GM23338 (cell line): ENCODE measurements around the gene SEPTIN7. TPM values are rescaled to one million over a fixed set of nuclear protein-coding genes. Genes with fewer than 3 reads are reported as not detected.

ENCODE experiments used
- ATAC-seq: fragments of 200-7000 bp; cut with Tn5 transposase; 3 replicates; pipeline ENCODE4 v1.9.1; 2020
- DNase-seq: peaks from one replicate; pipeline ENCODE4 v3.0.0-alpha.2; 2015; ENCODE audit warnings: low spot score
- H2AFZ ChIP-seq: fragments of 200-600 bp; sonication (generic); 2 replicates; pipeline ENCODE4 v1.8.0; 2016; ENCODE audit warnings: antibody characterized with exemption, mild to moderate bottlenecking, moderate library complexity
- H3F3A ChIP-seq: fragments of 200-600 bp; sonication (generic); replicated peaks from 2 replicates; pipeline ENCODE4 v1.8.0; 2017; ENCODE audit warnings: antibody characterized with exemption, mixed run types, low read depth
- H3K27ac ChIP-seq: fragments of 200-600 bp; sonication (generic); 2 replicates; pipeline ENCODE4 v1.6.1; 2016; ENCODE audit warnings: low read depth
- H3K27me3 ChIP-seq: fragments of 200-600 bp; sonication (generic); 2 replicates; pipeline ENCODE4 v1.8.0; 2016; ENCODE audit warnings: mild to moderate bottlenecking, mixed run types, moderate library complexity; ENCODE audit not compliant: insufficient read depth
- H3K36me3 ChIP-seq: fragments of 200-600 bp; sonication (generic); 2 replicates; pipeline ENCODE4 v1.8.0; 2016; ENCODE audit warnings: mild to moderate bottlenecking; ENCODE audit not compliant: insufficient read depth
- H3K4me1 ChIP-seq: fragments of 200-600 bp; sonication (generic); 2 replicates; pipeline ENCODE4 v1.8.0; 2016; ENCODE audit warnings: mild to moderate bottlenecking, moderate library complexity; ENCODE audit not compliant: insufficient read depth
- H3K4me2 ChIP-seq: fragments of 200-600 bp; sonication (generic); 2 replicates; pipeline ENCODE4 v1.7.1; 2017; ENCODE audit warnings: mixed run types
- H3K4me3 ChIP-seq: fragments of 200-600 bp; sonication (generic); 2 replicates; pipeline ENCODE4 v1.6.1; 2016; ENCODE audit warnings: mixed run types
- H3K79me2 ChIP-seq: fragments of 200-600 bp; sonication (generic); replicated peaks from 2 replicates; pipeline ENCODE4 v1.8.0; 2017; ENCODE audit warnings: mild to moderate bottlenecking; ENCODE audit not compliant: insufficient read depth
- H3K9me2 ChIP-seq: fragments of 200-600 bp; sonication (generic); 2 replicates; pipeline ENCODE4 v1.8.0; 2017; ENCODE audit not compliant: insufficient read depth
- H4K20me1 ChIP-seq: fragments of 200-600 bp; sonication (generic); replicated peaks from 2 replicates; pipeline ENCODE4 v1.8.0; 2017; ENCODE audit warnings: mild to moderate bottlenecking; ENCODE audit not compliant: insufficient read depth
- H3K27ac Mint-ChIP-seq: 2 replicates; pipeline ENCODE4 v1.8.0; 2020; ENCODE audit warnings: inconsistent platforms, mild to moderate bottlenecking, moderate library complexity, mixed read lengths
- H3K27me3 Mint-ChIP-seq: 3 replicates; pipeline ENCODE4 v1.8.0; 2022; ENCODE audit warnings: low read depth, mild to moderate bottlenecking, moderate library complexity, mixed read lengths, inconsistent platforms; ENCODE audit not compliant: insufficient read depth, poor library complexity
- H3K36me3 Mint-ChIP-seq: 3 replicates; pipeline ENCODE4 v1.8.0; 2021; ENCODE audit warnings: low read depth, mild to moderate bottlenecking, inconsistent platforms, moderate library complexity, mixed read lengths
- H3K4me1 Mint-ChIP-seq: 3 replicates; pipeline ENCODE4 v1.8.0; 2020; ENCODE audit warnings: mild to moderate bottlenecking, inconsistent platforms, mixed read lengths
- H3K4me3 Mint-ChIP-seq: 3 replicates; pipeline ENCODE4 v1.8.0; 2021; ENCODE audit warnings: moderate library complexity, mild to moderate bottlenecking, inconsistent platforms, mixed read lengths
- H3K9me3 Mint-ChIP-seq: 3 replicates; pipeline ENCODE4 v1.8.0; 2020; ENCODE audit warnings: moderate library complexity, mild to moderate bottlenecking, inconsistent platforms, mixed read lengths
- CTCF ChIP-seq, 2 experiments: fragments of 200-600 bp in 1 of 2; sonication (generic) in 1 of 2; conservative IDR thresholded peaks; 2 replicates each; pipeline versions ENCODE4 v1.5.1 to v1.6.1; 2016 to 2017; ENCODE audit warnings: antibody characterized with exemption in 2 of 2, low read depth in 2 of 2, mild to moderate bottlenecking in 2 of 2, moderate library complexity in 1 of 2
- NANOG ChIP-seq: IDR thresholded peaks from 2 replicates; pipeline ENCODE4 v1.6.1; 2016; ENCODE audit warnings: antibody characterized with exemption, borderline replicate concordance
- POLR2AphosphoS5 ChIP-seq: IDR thresholded peaks from 2 replicates; pipeline ENCODE4 v1.6.1; 2016; ENCODE audit warnings: antibody characterized with exemption, low read depth
- polyA plus RNA-seq: library from polyadenylated mRNA; unstranded; fragments of >200 nt; fragmentation: Nextera tagmentation; extraction: Ambion mirVana; gene quantifications from 2 replicates; pipeline ENCODE4 v1.2.1, GENCODE V29; 2016
- total RNA-seq: library from RNA; depleted of rRNA; stranded (reverse); fragments of >200 nt; shearing (Covaris generic); gene quantifications from 2 replicates; pipeline ENCODE4 v1.2.3, GENCODE V29; 2014

The SEPTIN7 gene
- total and polyA plus RNA-seq, 2 experiments from 2014 or later: 210 to 499 TPM

- Histone ChIP-seq H3K27me3 (no peaks in the 10 kb centered on the region), H3K4me3 (peak overlapping the region; percentile 85), H3F3A (0 out of 2 replicates have a peak, but pooled peaks cover 4% of the 10 kb centered on the region), H3K4me1 (peaks cover 30% of the 10 kb centered on the region), H3K79me2 (peaks cover 35% of the 10 kb centered on the region), H2AFZ (peak overlapping the region; percentile 85; the same call in 1 of the 2 replicates), H3K27ac (peak overlapping the region; percentile 90), H3K36me3 (no peaks in the 10 kb centered on the region), H3K9me2 (no peaks in the 10 kb centered on the region), H4K20me1 (peaks cover 12% of the 10 kb centered on the region; the same call in 1 of the 2 replicates), H3K4me2 (peak overlapping the region; percentile 90)
- Mint-ChIP-seq H3K36me3 (no peaks in the 10 kb centered on the region; the same call in 2 of the 3 replicates), H3K4me3 (peak overlapping the region; percentile 97), H3K9me3 (no peaks in the 10 kb centered on the region; the same call in 2 of the 3 replicates), H3K4me1 (peaks cover 33% of the 10 kb centered on the region), H3K27ac (peak overlapping the region; percentile 99), H3K27me3 (peaks cover 3% of the 10 kb centered on the region)
- peak; percentile 15 for TF ChIP-seq POLR2AphosphoS5
- TF ChIP-seq CTCF (conservative IDR thresholded peaks at IDR 0.05; ENCODE audit: low read depth in 2 of 2): no peak
- DNase-seq: peak; percentile 96
- ATAC-seq: peak; percentile 70
Measured at GRCh38 chr7:35799846-35800717, 775 bp upstream of the SEPTIN7 start.

- no peaks in the 10 kb centered on the region for H3K36me3 ChIP-seq
- peak; percentile 63 to 81 for TF ChIP-seq CTCF (conservative IDR thresholded peaks at IDR 0.05; ENCODE audit: low read depth in 2 of 2)
- TF ChIP-seq NANOG: no peak
- ATAC-seq (peak; percentile 38), DNase-seq (peak; percentile 89)
- peaks cover 49% of the 10 kb centered on the region for H3K79me2 ChIP-seq
- 0 out of 2 replicates have a peak overlapping the region, but pooled peaks have one; percentile 26 for H2AFZ ChIP-seq
- peak overlapping the region; percentile 85 for H3K4me3 ChIP-seq
- H3K4me2 ChIP-seq: peak overlapping the region; percentile 90
- Mint-ChIP-seq H3K27me3 (peaks cover 3% of the 10 kb centered on the region), H3K9me3 (no peaks in the 10 kb centered on the region; the same call in 2 of the 3 replicates), H3K27ac (peak overlapping the region; percentile 72), H3K4me1 (peaks cover 36% of the 10 kb centered on the region), H3K36me3 (no peaks in the 10 kb centered on the region; the same call in 2 of the 3 replicates), H3K4me3 (peak overlapping the region; percentile 97)
- H3F3A ChIP-seq: 0 out of 2 replicates have a peak, but pooled peaks cover 4% of the 10 kb centered on the region
- H3K27me3 ChIP-seq: no peaks in the 10 kb centered on the region
- H3K27ac ChIP-seq: peak overlapping the region; percentile 85
- H3K4me1 ChIP-seq: peaks cover 38% of the 10 kb centered on the region
- H3K9me2 ChIP-seq: no peaks in the 10 kb centered on the region
- H4K20me1 ChIP-seq: peaks cover 24% of the 10 kb centered on the region
Measured at GRCh38 chr7:35801392-35802101, 690 bp downstream of the SEPTIN7 start.
